HG02970 (cell line): ENCODE data around the gene LRSAM1.

ENCODE experiments used
- ATAC-seq: cut with Tn5 transposase; IDR thresholded peaks from one replicate; pipeline ENCODE4 v1.9.1; 2021; ENCODE audit warnings: mild to moderate bottlenecking, moderate library complexity, moderate number of reproducible peaks; ENCODE audit not compliant: unreplicated experiment, low FRiP score

Gene LRSAM1

DNA sequence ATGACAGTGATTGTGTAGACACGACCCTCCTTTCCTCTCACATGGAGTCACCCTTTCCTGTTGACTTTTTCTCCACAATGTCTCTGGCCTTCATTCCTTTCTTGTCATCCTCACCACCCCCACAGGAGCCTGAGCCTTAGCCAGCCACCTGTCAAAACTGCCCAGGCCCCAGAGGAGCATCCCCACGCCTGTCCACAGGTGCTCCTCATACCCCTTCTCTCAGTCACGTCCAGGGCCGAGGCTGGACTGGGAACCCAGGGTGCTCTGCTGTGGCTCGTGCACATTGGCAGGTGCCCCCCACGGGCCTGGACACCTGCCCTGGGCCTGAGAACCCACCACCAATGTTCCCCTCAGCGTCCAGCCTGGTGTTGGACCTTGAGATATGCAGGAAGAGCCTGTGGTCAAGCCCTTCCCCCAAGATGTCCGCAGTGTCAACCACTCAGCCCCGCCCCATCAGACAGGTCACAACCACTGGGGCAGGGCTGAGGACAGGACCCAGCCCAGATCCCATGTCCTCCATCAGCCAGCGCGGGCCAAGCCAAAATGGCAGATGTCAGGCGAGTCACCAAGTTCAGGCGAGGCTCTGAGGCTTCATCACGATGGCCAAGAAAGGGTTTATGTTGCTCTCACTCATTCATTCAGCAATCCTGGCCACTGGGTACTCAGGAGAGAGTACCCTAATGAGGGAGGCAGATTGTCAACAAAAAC lies 95.0 kb downstream of the LRSAM1 start:
- no peak for ATAC-seq

- no peak for ATAC-seq
Measured at GRCh38 chr9:127548352-127548881, 97.1 kb downstream of the LRSAM1 start.

DNA sequence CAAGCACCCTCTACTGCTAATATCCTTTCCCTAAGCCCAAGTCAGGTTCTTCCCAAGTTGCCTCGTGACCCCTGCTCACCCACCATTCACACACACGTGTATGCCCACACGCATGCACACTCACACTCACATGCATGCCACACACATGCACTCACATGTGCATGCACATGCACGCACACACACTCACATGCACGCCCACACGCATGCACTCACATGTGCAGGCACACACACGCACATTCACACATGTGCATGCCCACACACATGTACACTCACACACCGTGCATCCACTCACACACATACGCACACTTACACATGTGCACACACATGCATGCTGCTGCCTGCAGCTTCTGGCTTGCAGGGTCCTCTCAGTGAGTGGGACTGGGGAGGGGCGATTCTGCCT lies 97.9 kb downstream of the LRSAM1 start:
- ATAC-seq: no peak

DNA sequence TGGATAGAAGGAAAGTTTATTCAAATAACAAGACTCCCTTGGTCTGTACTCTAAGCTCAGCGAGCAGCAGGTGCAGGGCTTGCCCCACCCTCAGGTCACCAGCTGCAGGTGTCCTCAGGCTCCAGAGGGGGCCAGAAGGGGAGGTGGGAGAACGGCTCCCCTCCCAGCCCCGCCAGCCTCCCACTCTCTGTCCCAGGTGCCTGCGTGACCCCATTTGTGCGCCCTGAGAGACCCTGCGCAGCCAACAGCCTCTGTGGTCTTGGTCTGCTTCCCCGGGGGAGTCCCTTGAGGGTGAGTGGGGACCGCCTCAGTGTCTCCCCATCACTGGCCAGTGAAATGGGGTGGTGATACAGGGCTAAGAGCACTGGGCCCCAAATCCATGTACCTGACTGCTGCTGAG lies 98.4 kb downstream of the LRSAM1 start:
- no peak for ATAC-seq

- no peak for ATAC-seq
Measured at GRCh38 chr9:127550282-127550681, 99.0 kb downstream of the LRSAM1 start.

- ATAC-seq: no peak
Measured at GRCh38 chr9:127550751-127551150, 99.4 kb downstream of the LRSAM1 start.
